Lower leg skin (tissue), 4 donors: Measurements from ENCODE around the gene NPM3. TPM values are rescaled to one million over a fixed set of nuclear protein-coding genes. Genes with fewer than 3 reads are reported as not detected.
A peak's percentile ranks its signal among the peaks of the same experiment; 100 is the strongest.

Source experiments
- DNase-seq, 2 donors: peaks; one replicate each; pipeline ENCODE4 v3.0.0-alpha.2; 2019; ENCODE audit warnings: low spot score in 2 of 2
- H3K4me3 ChIP-seq: fragments of 200-600 bp; sonication (generic); 2 replicates; pipeline ENCODE4 v1.5.1; 2017; ENCODE audit warnings: mild to moderate bottlenecking, low read depth; ENCODE audit not compliant: poor library complexity, severe bottlenecking
- CTCF ChIP-seq, 3 donors: fragments of 450-650 bp; IDR thresholded peaks; one replicate each; pipeline ENCODE4 v1.5.1; 2016; ENCODE audit warnings: antibody characterized with exemption in 3 of 3, mild to moderate bottlenecking in 3 of 3, moderate library complexity in 2 of 3
- POLR2A ChIP-seq, 2 donors: fragments of 450-650 bp; IDR thresholded peaks; one replicate each; pipeline ENCODE4 v1.6.1; 2016 to 2017; ENCODE audit warnings: antibody characterized with exemption in 2 of 2, mild to moderate bottlenecking in 1 of 2, moderate library complexity in 1 of 2
- WGBS, 2 donors: methylation state at CpG; one replicate each; pipeline ENCODE4 v1.1.5; 2018; 5-methylcytosine and 5-hydroxymethylcytosine counted together
- intact Hi-C: fragments of 100-400 bp; cut with DNase I; formaldehyde crosslinking; loops from one replicate; pipeline ENCODE4 v1.15.0; 2023; ENCODE audit warnings: low total_unique reads
- total RNA-seq, 4 donors: library from RNA; depleted of rRNA; stranded (reverse); fragments of >200 nt; gene quantifications; one replicate each; pipeline ENCODE4 v1.1.0, GENCODE V29; 2016

NPM3 gene, protein sequence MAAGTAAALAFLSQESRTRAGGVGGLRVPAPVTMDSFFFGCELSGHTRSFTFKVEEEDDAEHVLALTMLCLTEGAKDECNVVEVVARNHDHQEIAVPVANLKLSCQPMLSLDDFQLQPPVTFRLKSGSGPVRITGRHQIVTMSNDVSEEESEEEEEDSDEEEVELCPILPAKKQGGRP
- total RNA-seq, result 10 to 100 TPM; 24.6 to 37.7 (median 27.4) TPM

- intact Hi-C loops, result loop anchor here (5.0 kb wide), 1 partner anchor 181 kb away; no protein-coding TSS in a partner anchor
- TF ChIP-seq CTCF (IDR thresholded peaks at IDR 0.05), result no peak
- H3K4me3 ChIP-seq, result peak within 1 kb of the TSS; percentile 31
- DNase-seq, result peak; percentile 81 to 95
- 1% methylated on average over 56 to 57 of the region's 57 CpGs for WGBS, 2 donors
These were observed at the start of gene NPM3 for GRCh38 chr10:101782811-101783735. NPM3 (minus strand) TSS chr10:101783446; CDS start chr10:101783390, 56 bp downstream.

- no peak overlapping the region for H3K4me3 ChIP-seq
- WGBS, 2 donors, result 58 to 67% methylated on average over 3 to 4 of the region's 4 CpGs
- DNase-seq, result no peak
These were observed 49.1 kb upstream of the NPM3 start for GRCh38 chr10:101832325-101832771.

GRCh38 chr10:101831169-101831811 lies 48.0 kb upstream of the NPM3 start:
- TF ChIP-seq CTCF (IDR thresholded peaks at IDR 0.05) (no peak), POLR2A (IDR thresholded peaks at IDR 0.05) (no peak)
- peak in 1 of 2 donors; percentile 81 for DNase-seq
- H3K4me3 ChIP-seq, result no peak overlapping the region
- intact Hi-C loops, result no loop called here
- 60% methylated on average over 9 of the region's 9 CpGs for WGBS, 2 donors

More at GRCh38 chr10:101832325-101832771, 49.1 kb upstream of the NPM3 start:
- intact Hi-C loops, result no loop called here
- TF ChIP-seq CTCF (IDR thresholded peaks at IDR 0.05) (no peak), POLR2A (IDR thresholded peaks at IDR 0.05) (no peak)

- intact Hi-C loops, result no loop called here
- WGBS, 2 donors, result 0 to 2% methylated on average over 18 to 48 of the region's 56 CpGs
- H3K4me3 ChIP-seq, result no peak overlapping the region
- DNase-seq, result peak; percentile 92 to 98
- no peak for TF ChIP-seq POLR2A (IDR thresholded peaks at IDR 0.05)
- TF ChIP-seq CTCF (IDR thresholded peaks at IDR 0.05), result no peak
These were observed 47.3 kb upstream of the NPM3 start for GRCh38 chr10:101830322-101831168.
